Measurements from ENCODE around the gene RABGAP1. TPM values are rescaled to one million over a fixed set of nuclear protein-coding genes. Genes with fewer than 3 reads are reported as not detected.

The RABGAP1 gene
- total RNA-seq, 2 donors from 2014 or later: 84.7 to 91.7 TPM

DNA sequence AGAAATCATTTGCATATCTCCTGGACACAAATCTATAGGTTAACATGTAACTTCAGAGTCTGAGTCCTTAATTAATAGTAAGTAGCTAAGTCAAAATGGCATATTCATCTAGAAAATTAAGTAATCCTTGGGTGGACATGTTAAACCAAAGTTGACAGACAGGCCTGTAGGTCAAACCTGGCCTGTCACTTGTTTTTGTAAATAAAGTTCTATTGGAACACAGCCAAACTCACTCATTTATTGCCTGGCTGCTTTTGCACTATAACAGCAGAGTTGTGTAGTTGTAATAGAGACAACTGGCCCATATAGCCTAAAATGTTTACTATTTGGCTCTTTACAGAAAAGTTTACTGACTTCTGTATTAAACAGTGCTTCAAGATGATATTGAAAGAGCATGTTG, 68.1 kb downstream of the RABGAP1 start:
- ATAC-seq (ENCODE audit: insufficient number of reproducible peaks, low FRiP score, low read depth) (no peak), DNase-seq (ENCODE audit: low spot score) (no peak)
- peaks cover 6% of the 10 kb centered on the region for H3K36me3 ChIP-seq
- no peaks in the 10 kb centered on the region for H3K27me3 ChIP-seq (replicated peaks; ENCODE audit: insufficient read depth)
- no peak overlapping the region for H3K27ac ChIP-seq
- no peaks in the 10 kb centered on the region for H3K9me3 ChIP-seq
- peaks cover 5 to 8% of the 10 kb centered on the region in 2 donors for H3K4me1 ChIP-seq (ENCODE audit: control insufficient read depth in 1 of 2, low read depth in 2 of 2)
- TF ChIP-seq, protein P1, sequence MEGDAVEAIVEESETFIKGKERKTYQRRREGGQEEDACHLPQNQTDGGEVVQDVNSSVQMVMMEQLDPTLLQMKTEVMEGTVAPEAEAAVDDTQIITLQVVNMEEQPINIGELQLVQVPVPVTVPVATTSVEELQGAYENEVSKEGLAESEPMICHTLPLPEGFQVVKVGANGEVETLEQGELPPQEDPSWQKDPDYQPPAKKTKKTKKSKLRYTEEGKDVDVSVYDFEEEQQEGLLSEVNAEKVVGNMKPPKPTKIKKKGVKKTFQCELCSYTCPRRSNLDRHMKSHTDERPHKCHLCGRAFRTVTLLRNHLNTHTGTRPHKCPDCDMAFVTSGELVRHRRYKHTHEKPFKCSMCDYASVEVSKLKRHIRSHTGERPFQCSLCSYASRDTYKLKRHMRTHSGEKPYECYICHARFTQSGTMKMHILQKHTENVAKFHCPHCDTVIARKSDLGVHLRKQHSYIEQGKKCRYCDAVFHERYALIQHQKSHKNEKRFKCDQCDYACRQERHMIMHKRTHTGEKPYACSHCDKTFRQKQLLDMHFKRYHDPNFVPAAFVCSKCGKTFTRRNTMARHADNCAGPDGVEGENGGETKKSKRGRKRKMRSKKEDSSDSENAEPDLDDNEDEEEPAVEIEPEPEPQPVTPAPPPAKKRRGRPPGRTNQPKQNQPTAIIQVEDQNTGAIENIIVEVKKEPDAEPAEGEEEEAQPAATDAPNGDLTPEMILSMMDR (IDR thresholded peaks at IDR 0.05): no peak
- H3K4me3 ChIP-seq: no peak overlapping the region

DNA sequence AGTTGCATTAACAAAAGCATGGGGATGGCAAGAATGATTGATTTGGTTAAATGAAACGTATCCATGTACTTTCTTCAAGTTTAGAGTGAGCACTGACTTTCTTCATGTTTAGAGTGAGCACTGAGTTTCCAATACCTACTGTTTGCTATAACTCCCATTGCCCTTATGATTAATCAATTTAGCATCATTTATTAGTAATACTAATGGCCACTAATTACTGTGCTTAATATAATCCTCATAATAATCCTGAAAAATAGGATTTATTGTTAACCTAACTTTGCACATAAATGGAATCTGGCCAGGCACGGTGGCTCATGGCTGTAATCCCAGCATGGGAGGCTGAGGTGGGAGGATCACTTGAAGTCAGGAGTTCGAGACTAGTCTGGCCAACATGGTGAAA, 70.6 kb downstream of the RABGAP1 start:
- Histone ChIP-seq H3K36me3 (peaks cover 10% of the 10 kb centered on the region), H3K4me1 (ENCODE audit: control insufficient read depth in 1 of 2, low read depth in 2 of 2) (no peaks in the 10 kb centered on the region), H3K27ac (no peak overlapping the region), H3K27me3 (replicated peaks; ENCODE audit: insufficient read depth) (no peaks in the 10 kb centered on the region), H3K9me3 (no peaks in the 10 kb centered on the region), H3K4me3 (no peak overlapping the region)
- DNase-seq (ENCODE audit: low spot score) (no peak), ATAC-seq (ENCODE audit: insufficient number of reproducible peaks, low FRiP score, low read depth) (no peak)
- TF ChIP-seq, protein P1 (IDR thresholded peaks at IDR 0.05): no peak

DNA sequence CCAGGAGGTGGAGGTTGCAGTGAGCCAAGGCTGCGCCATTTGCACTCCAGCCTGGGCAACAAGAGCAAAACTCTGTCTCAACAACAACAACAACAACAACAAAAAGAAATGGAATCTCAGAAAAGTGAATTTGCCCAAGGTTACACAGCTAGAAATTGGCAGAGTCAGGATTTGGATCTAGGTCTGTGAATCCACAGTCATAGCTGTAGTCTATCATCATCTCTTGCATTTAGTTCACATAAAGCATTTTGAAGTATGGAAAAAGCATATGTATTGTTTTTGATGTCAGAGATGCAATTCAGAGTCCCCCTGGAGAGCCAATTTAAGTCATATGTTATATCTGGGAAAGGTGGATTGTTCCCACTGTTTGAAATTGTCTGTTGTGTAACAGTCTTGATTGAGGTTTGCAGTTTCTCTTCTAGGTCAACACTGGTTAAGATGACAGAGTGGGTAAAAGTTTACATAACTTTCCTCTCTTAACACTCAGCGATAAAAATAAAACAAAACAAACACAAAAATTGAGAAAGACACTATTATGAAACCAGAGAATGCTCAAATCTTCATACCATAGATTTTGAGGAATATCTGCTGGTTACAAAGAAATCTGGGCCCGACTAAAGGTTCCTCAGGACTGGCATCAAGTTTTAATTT, 71.2 kb downstream of the RABGAP1 start:
- H3K36me3 ChIP-seq: peaks cover 10% of the 10 kb centered on the region
- no peak overlapping the region for H3K27ac ChIP-seq
- H3K4me1 ChIP-seq (ENCODE audit: control insufficient read depth in 1 of 2, low read depth in 2 of 2): no peaks in the 10 kb centered on the region
- H3K9me3 ChIP-seq: no peaks in the 10 kb centered on the region
- H3K27me3 ChIP-seq (replicated peaks; ENCODE audit: insufficient read depth): no peaks in the 10 kb centered on the region
- TF ChIP-seq, protein P1 (IDR thresholded peaks at IDR 0.05): no peak
- no peak overlapping the region for H3K4me3 ChIP-seq
- ATAC-seq (ENCODE audit: insufficient number of reproducible peaks, low FRiP score, low read depth) (no peak), DNase-seq (ENCODE audit: low spot score) (no peak)

DNA sequence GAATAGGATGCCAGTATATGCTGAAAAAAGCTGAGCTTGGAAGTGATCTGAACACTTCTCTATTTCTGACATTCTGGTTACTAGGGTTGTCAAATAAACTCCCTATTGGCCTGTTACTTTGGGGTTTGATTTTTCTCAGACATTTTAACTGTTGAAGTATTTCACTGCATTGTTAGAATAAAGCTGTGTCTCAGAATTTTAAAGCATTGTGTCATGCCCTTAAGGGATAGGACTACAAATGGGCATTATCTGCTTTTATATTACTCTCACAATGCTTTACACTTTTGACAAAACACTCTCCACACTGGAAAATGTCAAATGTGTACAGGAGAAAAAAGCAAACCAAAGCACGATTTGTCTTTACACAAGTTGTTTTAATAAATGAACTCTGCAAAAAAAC, 75.8 kb downstream of the RABGAP1 start:
- H3K27ac ChIP-seq: no peak overlapping the region
- DNase-seq (ENCODE audit: low spot score): no peak
- H3K4me1 ChIP-seq (ENCODE audit: control insufficient read depth in 1 of 2, low read depth in 2 of 2): no peaks in the 10 kb centered on the region
- no peak overlapping the region for H3K4me3 ChIP-seq
- no peaks in the 10 kb centered on the region for H3K27me3 ChIP-seq (replicated peaks; ENCODE audit: insufficient read depth)
- H3K36me3 ChIP-seq: peaks cover 12% of the 10 kb centered on the region
- TF ChIP-seq, protein P1 (IDR thresholded peaks at IDR 0.05): no peak
- no peaks in the 10 kb centered on the region for H3K9me3 ChIP-seq
- ATAC-seq (ENCODE audit: insufficient number of reproducible peaks, low FRiP score, low read depth): no peak

DNA sequence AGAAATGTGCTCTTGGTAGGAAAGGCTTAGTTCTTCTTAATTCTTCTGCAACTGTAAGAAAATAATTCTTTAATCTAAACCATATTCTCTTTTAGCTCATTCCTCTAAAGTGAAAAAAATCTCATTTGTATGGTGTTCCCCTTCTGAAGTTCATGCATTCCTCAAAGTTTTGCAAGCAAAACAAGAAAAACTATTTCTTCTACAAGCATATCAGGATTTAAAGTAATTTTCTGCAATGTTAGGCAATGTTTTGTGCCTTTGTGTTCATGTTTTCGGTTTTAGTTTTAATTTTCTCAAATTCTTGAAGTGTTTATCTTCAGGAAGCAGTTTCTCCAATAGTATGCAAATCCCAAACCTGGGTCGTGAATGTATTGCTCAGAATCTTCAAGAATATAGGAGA, 80.0 kb downstream of the RABGAP1 start:
- ATAC-seq (ENCODE audit: insufficient number of reproducible peaks, low FRiP score, low read depth) (no peak), DNase-seq (ENCODE audit: low spot score) (no peak)
- no peaks in the 10 kb centered on the region for H3K4me1 ChIP-seq (ENCODE audit: control insufficient read depth in 1 of 2, low read depth in 2 of 2)
- H3K27me3 ChIP-seq (replicated peaks; ENCODE audit: insufficient read depth): no peaks in the 10 kb centered on the region
- H3K9me3 ChIP-seq: no peaks in the 10 kb centered on the region
- H3K36me3 ChIP-seq: peaks cover 9% of the 10 kb centered on the region
- H3K27ac ChIP-seq: no peak overlapping the region
- H3K4me3 ChIP-seq: no peak overlapping the region
- TF ChIP-seq, protein P1 (IDR thresholded peaks at IDR 0.05): no peak

Measured in thoracic aorta (tissue), 2 donors.